Measurements from ENCODE around the gene PLEKHM3.
A peak's percentile ranks its signal among the peaks of the same experiment; 100 is the strongest.

DNA sequence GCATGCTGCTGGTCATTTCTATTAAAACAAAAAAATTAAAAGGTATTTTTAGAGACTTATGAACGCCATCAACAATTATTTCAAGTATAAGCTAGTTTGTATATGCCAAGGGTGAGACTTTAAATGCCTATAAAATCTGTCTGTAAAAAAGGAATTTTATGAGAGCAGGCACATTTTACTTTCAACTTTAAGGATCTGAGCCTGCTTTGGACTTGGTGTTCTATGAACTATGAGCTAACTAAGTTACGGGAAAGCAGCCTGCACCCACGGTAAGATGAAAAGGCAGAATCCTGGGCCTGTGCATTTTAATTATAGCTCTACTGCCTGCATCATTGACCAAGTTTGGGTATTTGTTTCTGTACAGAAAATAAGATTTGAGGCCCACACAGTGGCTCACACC is 95.4 kb downstream of the PLEKHM3 start:
- no peak for TF ChIP-seq CTCF (IDR thresholded peaks at IDR 0.05; ENCODE audit: low read depth, low read length, missing input control)
- TF ChIP-seq, protein P1, sequence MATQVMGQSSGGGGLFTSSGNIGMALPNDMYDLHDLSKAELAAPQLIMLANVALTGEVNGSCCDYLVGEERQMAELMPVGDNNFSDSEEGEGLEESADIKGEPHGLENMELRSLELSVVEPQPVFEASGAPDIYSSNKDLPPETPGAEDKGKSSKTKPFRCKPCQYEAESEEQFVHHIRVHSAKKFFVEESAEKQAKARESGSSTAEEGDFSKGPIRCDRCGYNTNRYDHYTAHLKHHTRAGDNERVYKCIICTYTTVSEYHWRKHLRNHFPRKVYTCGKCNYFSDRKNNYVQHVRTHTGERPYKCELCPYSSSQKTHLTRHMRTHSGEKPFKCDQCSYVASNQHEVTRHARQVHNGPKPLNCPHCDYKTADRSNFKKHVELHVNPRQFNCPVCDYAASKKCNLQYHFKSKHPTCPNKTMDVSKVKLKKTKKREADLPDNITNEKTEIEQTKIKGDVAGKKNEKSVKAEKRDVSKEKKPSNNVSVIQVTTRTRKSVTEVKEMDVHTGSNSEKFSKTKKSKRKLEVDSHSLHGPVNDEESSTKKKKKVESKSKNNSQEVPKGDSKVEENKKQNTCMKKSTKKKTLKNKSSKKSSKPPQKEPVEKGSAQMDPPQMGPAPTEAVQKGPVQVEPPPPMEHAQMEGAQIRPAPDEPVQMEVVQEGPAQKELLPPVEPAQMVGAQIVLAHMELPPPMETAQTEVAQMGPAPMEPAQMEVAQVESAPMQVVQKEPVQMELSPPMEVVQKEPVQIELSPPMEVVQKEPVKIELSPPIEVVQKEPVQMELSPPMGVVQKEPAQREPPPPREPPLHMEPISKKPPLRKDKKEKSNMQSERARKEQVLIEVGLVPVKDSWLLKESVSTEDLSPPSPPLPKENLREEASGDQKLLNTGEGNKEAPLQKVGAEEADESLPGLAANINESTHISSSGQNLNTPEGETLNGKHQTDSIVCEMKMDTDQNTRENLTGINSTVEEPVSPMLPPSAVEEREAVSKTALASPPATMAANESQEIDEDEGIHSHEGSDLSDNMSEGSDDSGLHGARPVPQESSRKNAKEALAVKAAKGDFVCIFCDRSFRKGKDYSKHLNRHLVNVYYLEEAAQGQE (IDR thresholded peaks at IDR 0.05): no peak
- no peak for TF ChIP-seq GABPA (IDR thresholded peaks at IDR 0.05 in 1 of 2, conservative IDR thresholded peaks at IDR 0.05 in 1 of 2)
- peak in 1 of 2 donors; percentile 19 for TF ChIP-seq RAD21 (IDR thresholded peaks at IDR 0.05)
- TF ChIP-seq TAF1 (conservative IDR thresholded peaks at IDR 0.05): no peak
- TF ChIP-seq YY1 (IDR thresholded peaks at IDR 0.05): no peak
- TF ChIP-seq EGR1 (IDR thresholded peaks at IDR 0.05; ENCODE audit: low read depth in 2 of 2): no peak
- TF ChIP-seq, protein P2, sequence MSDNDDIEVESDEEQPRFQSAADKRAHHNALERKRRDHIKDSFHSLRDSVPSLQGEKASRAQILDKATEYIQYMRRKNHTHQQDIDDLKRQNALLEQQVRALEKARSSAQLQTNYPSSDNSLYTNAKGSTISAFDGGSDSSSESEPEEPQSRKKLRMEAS (IDR thresholded peaks at IDR 0.05): no peak
- TF ChIP-seq RXRA (IDR thresholded peaks at IDR 0.05): peak; percentile 31 to 33
- no peak for TF ChIP-seq HNF4G (IDR thresholded peaks at IDR 0.05)
- TF ChIP-seq ZBTB33 (IDR thresholded peaks at IDR 0.05): no peak
- no peak for TF ChIP-seq ATF3 (IDR thresholded peaks at IDR 0.05)

All from liver (tissue), 3 donors.